T-helper 1 cell treated with Interleukin-12 subunit alpha and Interleukin-12 subunit beta and Interleukin-4 antibody, amounts not matched to agents 30 ng/mL and 1 ng/mL, for 36 hours (primary cell): ENCODE data around the gene GRN. TPM values are rescaled to one million over a fixed set of nuclear protein-coding genes. Genes with fewer than 3 reads are reported as not detected.
"Not testable (repeated sequence)": the region's sequence is repeated elsewhere in the genome, so short reads cannot be mapped to it uniquely, and the experiment has no call there.

Source experiments
- intact Hi-C: fragments of 100-400 bp; cut with micrococcal nuclease; formaldehyde crosslinking; loops from one replicate; pipeline ENCODE4 v1.15.1; 2024
- total RNA-seq: library from RNA; stranded (reverse); gene quantifications from 2 replicates; pipeline ENCODE4 v1.2.3, GENCODE V29; 2022

The GRN gene
- total RNA-seq, 1 donor from 2014 or later: 58.0 TPM

DNA sequence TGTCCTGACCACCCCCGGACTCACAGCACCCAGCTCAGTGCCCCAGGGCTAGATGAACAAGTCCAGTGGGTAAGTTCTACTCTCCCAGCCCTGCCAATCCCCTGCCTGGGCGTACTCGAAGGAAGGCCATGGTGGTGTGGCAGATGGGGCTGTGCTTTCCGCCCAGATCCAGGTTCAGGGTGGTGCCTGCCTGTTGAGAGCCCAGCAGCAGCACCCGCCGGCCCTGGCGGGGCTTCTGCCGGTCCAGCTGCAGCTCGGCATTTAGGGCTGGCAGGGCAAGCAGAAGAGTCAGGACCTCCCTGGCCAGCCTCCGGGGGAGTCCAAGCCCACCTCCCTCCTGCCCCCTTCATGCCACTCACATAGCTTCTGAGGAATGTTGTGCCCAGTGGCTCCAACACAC is 34.8 kb downstream of the GRN start:
- intact Hi-C loops: no loop called here

DNA sequence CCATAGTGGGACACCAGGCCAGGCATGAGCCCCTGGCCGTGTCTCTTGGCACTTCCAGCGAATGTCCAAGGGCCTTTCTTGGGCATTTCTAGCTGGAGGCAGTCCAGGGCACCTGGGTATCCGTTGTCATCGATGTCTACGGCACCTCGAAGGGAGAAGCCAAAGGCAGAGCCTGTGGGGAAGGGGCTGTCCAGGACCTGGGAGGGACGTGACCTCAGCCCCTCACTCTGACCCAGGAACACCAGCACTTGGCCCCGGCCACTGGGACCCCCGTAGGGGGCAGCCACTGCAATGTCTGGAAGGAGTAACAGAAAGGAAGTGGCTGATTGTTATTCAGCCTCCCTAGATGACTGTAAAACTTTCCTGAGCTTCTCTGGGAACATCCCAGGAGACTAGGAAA is 35.7 kb downstream of the GRN start:
- intact Hi-C loops: no loop called here

DNA sequence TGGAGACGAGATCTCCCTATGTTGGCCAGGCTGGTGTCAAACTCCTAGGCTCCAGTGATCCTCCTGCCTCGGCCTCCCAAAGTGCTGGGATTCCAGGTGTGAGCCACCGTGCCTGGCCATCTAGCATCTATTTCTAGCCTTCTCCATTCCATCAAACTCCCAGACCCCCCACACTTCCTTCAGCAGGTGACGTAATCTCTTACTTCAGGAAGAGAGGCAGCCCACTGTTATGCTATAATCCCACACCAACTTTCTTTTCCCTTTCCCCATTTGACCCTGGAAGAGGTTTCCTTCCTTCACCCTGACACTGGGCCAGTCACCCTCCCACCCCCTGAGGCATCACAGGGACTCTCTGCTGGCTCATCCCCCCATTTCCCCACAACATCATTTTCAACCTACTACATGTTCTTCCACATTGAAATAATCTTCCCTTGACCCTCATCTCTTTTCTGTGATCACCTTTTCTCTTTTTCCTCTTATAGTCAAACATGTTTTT is 36.8 kb downstream of the GRN start:
- intact Hi-C loops: no loop called here

DNA sequence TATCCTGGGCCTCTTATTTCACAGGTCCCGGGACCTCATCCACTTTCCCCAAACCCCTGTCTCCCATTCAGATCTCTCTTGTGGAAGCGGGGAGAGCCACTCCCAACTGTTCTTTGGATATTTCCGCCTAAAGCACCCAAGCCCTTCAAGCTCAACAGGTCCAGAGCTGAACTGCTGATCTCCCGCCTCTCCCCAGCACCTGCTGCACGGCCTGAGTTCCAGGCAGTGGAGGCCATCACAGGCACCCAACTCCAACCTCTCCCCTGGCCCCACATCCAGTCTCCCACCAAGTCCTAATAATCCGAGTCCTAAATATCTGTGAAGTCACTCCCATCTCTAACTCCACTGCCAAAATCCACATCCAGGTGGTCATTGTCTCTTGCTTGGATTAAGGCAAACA is 37.8 kb downstream of the GRN start:
- intact Hi-C loops: no loop called here

GRCh38 chr17:44383363-44383762 is 38.3 kb downstream of the GRN start:
- intact Hi-C loops: no loop called here

- intact Hi-C loops: loop anchor here (2.0 kb wide), 2 partner anchors 59 to 119 kb away; partner anchors contain the start of genes GPATCH8 and SLC25A39
Measured at GRCh38 chr17:44383861-44384260, 38.8 kb downstream of the GRN start.

- intact Hi-C loops: loop anchor here (2.0 kb wide), 2 partner anchors 60 to 118 kb away; partner anchors contain the start of genes GPATCH8 and SLC25A39
Measured at GRCh38 chr17:44384281-44384822, 39.2 kb downstream of the GRN start.

DNA sequence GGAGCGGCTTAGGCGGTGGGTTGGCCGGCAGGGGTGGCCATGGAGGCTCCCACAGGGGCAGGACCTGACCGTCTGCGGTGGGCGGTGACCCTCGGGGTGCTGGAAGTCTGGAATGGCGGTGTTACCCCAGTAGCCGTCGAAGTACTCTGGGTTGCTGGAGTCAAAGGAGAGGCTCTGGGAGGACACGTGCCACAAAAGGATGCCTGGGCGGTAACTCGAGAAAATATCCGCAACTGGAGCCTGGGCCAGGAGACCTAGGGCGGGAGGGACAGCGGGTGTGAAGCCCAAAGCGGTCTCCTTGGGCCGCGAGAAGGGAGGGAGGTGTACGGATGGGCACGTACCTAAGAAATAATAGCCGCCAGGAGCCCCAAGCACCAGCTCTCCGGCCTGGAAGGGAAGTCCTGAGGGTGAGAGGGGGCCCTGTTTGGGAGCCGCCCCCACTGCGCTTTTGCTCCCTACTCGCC is 39.8 kb downstream of the GRN start:
- intact Hi-C loops: loop anchor here (1.0 to 2.0 kb wide), 6 partner anchors 22 to 390 kb away; partner anchors contain the start of genes FAM171A2, GPATCH8, GRN and SLC25A39

- intact Hi-C loops: loop anchor here (1.0 to 2.0 kb wide), 6 partner anchors 22 to 390 kb away; partner anchors contain the start of genes FAM171A2, GPATCH8, GRN and SLC25A39
Measured at GRCh38 chr17:44385287-44386181, 40.4 kb downstream of the GRN start.

DNA sequence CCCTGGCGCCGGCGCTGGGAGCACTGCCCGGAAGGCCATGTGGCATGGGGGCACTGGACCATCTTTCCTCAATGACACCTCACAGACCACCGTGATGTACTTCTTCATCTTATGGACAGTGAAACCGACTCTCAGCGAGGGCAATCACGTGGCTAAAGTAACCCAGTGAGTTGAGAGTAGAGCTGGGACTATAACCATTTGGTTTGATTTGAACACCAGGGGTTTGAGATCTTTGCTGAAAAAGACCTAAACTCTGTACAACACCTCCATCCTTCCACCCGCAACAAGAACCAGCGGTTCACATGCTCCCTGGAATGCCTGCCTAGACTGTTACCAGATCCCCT is 41.1 kb downstream of the GRN start:
- intact Hi-C loops: no loop called here

DNA sequence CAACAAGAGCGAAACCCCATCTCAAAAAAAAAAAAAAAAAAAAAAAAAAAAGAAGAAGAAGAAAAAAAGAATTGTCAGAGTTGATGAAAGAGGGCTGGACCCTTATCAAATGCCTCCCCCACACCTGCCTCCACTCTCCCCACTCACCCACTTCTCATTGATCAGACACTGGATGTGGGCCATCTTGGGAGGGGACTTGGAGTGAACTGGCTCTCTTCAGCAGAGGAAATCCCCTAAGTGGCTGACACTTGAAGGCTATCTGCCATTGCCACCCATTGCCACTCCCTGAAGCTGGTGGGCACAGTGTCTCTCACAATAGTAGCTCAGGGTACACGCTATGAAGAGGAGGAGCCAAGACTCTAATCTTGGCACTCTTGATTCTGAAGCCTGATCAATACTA is 42.7 kb downstream of the GRN start:
- intact Hi-C loops: no loop called here

DNA sequence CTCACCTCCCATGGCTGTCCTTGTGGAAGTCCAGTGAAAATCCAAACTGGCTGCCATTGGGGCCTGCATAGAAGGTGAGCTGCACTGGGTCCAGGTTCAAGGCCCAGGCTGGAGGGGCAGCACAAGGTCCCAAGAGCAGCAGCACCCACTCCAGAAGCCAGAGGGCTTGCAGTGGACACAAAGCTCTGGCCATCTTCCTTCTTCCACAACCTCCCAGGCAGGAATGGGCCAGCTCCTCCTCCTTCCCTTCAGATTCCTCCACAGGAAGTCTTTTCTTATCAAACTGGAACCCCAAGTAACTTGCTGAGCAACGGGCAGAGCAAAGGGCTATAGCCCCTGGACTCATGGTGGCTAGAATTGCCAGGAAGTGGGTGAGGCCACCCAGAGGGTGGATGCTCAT is 44.2 kb downstream of the GRN start, which contains the start of gene ITGA2B:
Gene ITGA2B, minus strand, starts transcription at position 369 of the 400 bp plus-strand sequence. Its CDS starts 176 bp downstream, at position 193.
- intact Hi-C loops: no loop called here

GRCh38 chr17:44389723-44390202 is 44.7 kb downstream of the GRN start:
- intact Hi-C loops: no loop called here

GRCh38 chr17:44390250-44390870 is 45.3 kb downstream of the GRN start:
- intact Hi-C loops: no loop called here

- intact Hi-C loops: not testable (repeated sequence)
Measured at GRCh38 chr17:44394112-44394511, 49.0 kb downstream of the GRN start.

DNA sequence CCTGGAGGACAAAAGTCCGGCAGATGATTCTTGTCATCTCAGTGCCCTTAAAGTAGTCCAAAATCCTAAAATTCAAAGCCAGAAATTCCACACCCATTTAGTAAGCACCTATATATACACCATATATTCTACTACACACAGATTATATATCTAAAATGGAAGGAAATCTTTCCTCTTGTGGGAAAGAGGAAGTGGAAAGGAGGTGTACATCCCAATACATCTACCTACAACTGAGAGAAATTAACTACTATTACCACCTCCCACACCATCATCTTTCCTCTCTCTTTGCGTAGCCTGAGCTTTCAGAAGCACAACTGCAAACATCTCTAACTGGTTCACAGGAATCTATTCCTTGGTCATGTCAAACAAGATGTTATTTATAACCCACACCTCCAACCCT is 49.7 kb downstream of the GRN start:
- intact Hi-C loops: no loop called here

DNA sequence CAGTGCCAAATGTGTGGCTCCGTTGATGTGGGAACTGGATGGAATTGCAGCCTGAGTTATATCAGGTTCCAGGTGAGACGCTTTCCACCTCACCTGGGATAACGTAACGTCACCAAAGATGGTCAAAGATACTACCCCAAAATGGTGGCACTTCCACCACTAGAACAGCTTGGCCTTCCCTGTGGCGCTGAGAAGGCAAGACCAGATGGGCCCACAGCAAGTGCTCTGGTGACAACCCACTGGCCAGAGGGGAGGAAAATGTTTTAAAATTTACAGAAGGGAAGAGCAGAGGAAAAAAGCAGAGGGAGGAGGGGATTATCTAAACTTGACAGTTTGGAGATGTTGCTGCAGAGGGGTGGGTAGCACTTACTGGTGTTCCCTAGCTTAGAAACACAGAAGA is 51.8 kb downstream of the GRN start:
- intact Hi-C loops: no loop called here

DNA sequence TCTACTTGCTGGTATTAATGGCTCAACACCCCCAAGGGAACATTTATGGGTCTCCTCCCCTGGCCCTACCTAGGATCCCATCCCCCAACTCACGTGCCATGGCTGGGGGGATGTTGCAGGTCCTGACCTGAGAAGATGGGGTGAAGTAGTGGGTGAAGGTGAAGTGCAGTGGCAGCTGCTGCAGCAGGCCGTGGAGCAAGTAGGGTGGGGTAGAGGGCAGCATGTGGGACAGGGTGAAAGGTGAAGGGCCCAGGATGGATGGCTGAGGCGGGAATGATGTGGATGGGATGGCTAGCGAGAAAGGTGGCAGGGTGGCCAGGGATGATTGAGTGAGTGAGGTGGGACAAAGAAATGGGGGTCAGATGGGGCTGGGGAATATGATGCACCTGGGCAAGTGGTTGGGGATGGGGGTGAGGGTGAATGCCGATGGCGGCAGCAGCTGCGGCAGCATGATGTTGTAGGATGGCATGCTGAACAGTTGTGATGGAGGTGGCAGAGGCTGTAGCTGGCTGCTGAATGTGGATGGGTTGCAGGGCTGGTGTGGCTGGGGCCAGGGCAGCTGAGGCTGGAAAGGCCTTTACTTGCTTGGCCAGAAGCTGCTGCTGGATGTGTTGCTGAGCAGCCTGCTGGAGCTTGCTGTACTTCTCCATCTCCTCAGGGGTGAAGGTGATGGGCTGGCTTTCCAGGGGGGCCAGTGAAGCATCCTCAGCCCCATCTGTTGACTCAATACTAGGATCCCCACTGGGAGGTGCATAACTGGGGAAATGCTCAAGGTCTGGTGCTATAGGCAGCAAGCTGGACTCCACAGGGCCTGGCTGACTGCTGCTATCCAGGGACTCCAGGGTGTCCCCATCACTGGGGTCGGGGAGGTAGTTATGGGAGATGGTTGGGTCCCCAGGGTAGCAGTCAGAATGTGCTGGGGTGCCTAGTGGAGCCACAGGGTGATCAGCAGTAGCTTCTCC is 52.7 kb downstream of the GRN start:
- intact Hi-C loops: no loop called here

- intact Hi-C loops: no loop called here
Measured at GRCh38 chr17:44398692-44399691, 53.9 kb downstream of the GRN start.
